Esophagus muscularis mucosa (tissue), 4 donors: ENCODE measurements around the gene TPSAB1. TPM values are rescaled to one million over a fixed set of nuclear protein-coding genes. Genes with fewer than 3 reads are reported as not detected.
A peak's percentile ranks its signal among the peaks of the same experiment; 100 is the strongest.
"Not testable (repeated sequence)": the region's sequence is repeated elsewhere in the genome, so short reads cannot be mapped to it uniquely, and the experiment has no call there.

Source experiments
- DNase-seq: peaks from one replicate; pipeline ENCODE4 v3.0.0-alpha.2; 2017; ENCODE audit errors: extremely low spot score
- H3K27ac ChIP-seq, 4 donors: fragments of 200-600 bp; sonication (generic); replicated peaks in 1 of 4; 1 replicate in 3 of 4; 2 replicates in 1 of 4; pipeline ENCODE4 v1.5.1; 2016 to 2019; ENCODE audit warnings: mild to moderate bottlenecking in 1 of 4
- H3K27me3 ChIP-seq, 4 donors: fragments of 200-600 bp; sonication (generic); one replicate each; pipeline versions ENCODE4 v1.5.1 to v1.6.0; 2016 to 2019
- H3K36me3 ChIP-seq, 4 donors: fragments of 200-600 bp; sonication (generic); one replicate each; pipeline ENCODE4 v1.5.1; 2016 to 2019
- H3K4me1 ChIP-seq, 4 donors: fragments of 200-600 bp; sonication (generic); one replicate each; pipeline ENCODE4 v1.5.1; 2016 to 2019
- H3K4me3 ChIP-seq, 4 donors: fragments of 200-600 bp; sonication (generic); 1 replicate in 2 of 4; 2 replicates in 2 of 4; pipeline ENCODE4 v1.5.1; 2016 to 2019; ENCODE audit warnings: mild to moderate bottlenecking in 4 of 4, moderate library complexity in 1 of 4
- H3K9me3 ChIP-seq, 4 donors: fragments of 200-600 bp; sonication (generic); 1 replicate in 3 of 4; 2 replicates in 1 of 4; pipeline ENCODE4 v1.5.1; 2016 to 2019
- EP300 ChIP-seq: sonication (generic); formaldehyde crosslinking; IDR thresholded peaks from one replicate; pipeline ENCODE4 v1.6.1; 2017; ENCODE audit warnings: antibody characterized with exemption
- POLR2A ChIP-seq: fragments of 450-650 bp; IDR thresholded peaks from one replicate; pipeline ENCODE4 v1.6.1; 2017; ENCODE audit warnings: antibody characterized with exemption, moderate library complexity, mild to moderate bottlenecking, low read depth
- POLR2AphosphoS5 ChIP-seq, 2 donors: sonication (generic); formaldehyde crosslinking; IDR thresholded peaks; one replicate each; pipeline ENCODE4 v1.6.1; 2017; ENCODE audit warnings: antibody characterized with exemption in 2 of 2
- WGBS: methylation state at CpG from one replicate; pipeline ENCODE4 v1.1.5; 2018; 5-methylcytosine and 5-hydroxymethylcytosine counted together
- intact Hi-C: fragments of 100-400 bp; cut with DNase I; formaldehyde crosslinking; loops from one replicate; pipeline ENCODE4 v1.15.1; 2023
- total RNA-seq, 4 donors: library from RNA; depleted of rRNA; stranded (reverse); fragments of >200 nt; gene quantifications; one replicate each; pipeline versions ENCODE4 v1.1.0 to v1.2.1, GENCODE V29; 2016
- TF ChIP-seq, protein P1 (sequence below), 3 experiments: fragments of 200-600 bp in 2 of 3; fragments of 450-650 bp in 1 of 3; sonication (generic) in 2 of 3; IDR thresholded peaks; one replicate each; pipeline ENCODE4 v1.5.1; 2017 to 2019; ENCODE audit warnings: antibody characterized with exemption in 3 of 3, mild to moderate bottlenecking in 2 of 3, moderate library complexity in 1 of 3

The TPSAB1 gene
- total RNA-seq, 4 donors from 2014 or later, result 15.6 to 237 (median 126) TPM

DNA sequence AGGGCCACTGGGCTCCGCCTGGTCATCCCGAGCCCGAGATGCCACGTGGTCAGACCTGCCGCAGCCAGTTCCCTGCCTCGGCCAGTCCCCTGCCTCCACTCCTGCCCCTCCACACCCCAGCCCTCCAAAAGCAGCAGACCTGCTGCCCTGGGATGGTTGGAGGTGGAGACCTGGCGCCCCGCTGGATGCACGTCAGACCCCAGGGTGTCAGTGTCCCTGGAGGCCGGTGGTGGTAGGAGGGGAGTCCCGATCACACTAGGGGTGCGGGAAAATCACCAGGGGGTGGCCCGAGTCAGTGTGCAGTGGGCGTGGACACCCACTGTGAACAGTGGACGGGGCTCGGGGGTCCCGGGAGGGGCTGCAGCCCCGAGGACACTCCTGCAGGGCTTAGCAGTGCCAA, 42.3 kb upstream of the TPSAB1 start:
- H3K27ac ChIP-seq, result peak overlapping the region in 2 of 4 donors; percentile 26 to 88
- H3K4me3 ChIP-seq, result no peak overlapping the region
- peaks cover 0 to 3% (median 0%) of the 10 kb centered on the region in 4 donors for H3K27me3 ChIP-seq
- H3K4me1 ChIP-seq, result peaks cover 0 to 40% (median 31%) of the 10 kb centered on the region in 4 donors
- H3K9me3 ChIP-seq, result no peaks in the 10 kb centered on the region
- intact Hi-C loops, result no loop called here
- 87% methylated on average over 8 of the region's 18 CpGs for WGBS
- no peak for DNase-seq
- TF ChIP-seq POLR2A (no peak), POLR2AphosphoS5 (IDR thresholded peaks at IDR 0.05) (no peak), EP300 (no peak)
- TF ChIP-seq, protein P1, sequence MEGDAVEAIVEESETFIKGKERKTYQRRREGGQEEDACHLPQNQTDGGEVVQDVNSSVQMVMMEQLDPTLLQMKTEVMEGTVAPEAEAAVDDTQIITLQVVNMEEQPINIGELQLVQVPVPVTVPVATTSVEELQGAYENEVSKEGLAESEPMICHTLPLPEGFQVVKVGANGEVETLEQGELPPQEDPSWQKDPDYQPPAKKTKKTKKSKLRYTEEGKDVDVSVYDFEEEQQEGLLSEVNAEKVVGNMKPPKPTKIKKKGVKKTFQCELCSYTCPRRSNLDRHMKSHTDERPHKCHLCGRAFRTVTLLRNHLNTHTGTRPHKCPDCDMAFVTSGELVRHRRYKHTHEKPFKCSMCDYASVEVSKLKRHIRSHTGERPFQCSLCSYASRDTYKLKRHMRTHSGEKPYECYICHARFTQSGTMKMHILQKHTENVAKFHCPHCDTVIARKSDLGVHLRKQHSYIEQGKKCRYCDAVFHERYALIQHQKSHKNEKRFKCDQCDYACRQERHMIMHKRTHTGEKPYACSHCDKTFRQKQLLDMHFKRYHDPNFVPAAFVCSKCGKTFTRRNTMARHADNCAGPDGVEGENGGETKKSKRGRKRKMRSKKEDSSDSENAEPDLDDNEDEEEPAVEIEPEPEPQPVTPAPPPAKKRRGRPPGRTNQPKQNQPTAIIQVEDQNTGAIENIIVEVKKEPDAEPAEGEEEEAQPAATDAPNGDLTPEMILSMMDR (IDR thresholded peaks at IDR 0.05), result no peak
- peaks cover 0 to 58% (median 45%) of the 10 kb centered on the region in 4 donors for H3K36me3 ChIP-seq

- H3K4me3 ChIP-seq, DNase-seq, intact Hi-C loops, H3K9me3 ChIP-seq, H3K27me3 ChIP-seq: not testable (repeated sequence)
- peaks cover 0 to 64% (median 49%) of the 10 kb centered on the region in 4 donors for H3K36me3 ChIP-seq
- H3K27ac ChIP-seq, result peak overlapping the region in 2 of 4 donors; percentile 22 to 26
- peaks cover 0 to 33% (median 25%) of the 10 kb centered on the region in 4 donors for H3K4me1 ChIP-seq
- WGBS, result 90% methylated on average over 20 of the region's 44 CpGs
Observed at GRCh38 chr16:1198671-1199346, 41.7 kb upstream of the TPSAB1 start.

GRCh38 chr16:1199347-1200013, 41.0 kb upstream of the TPSAB1 start:
- intact Hi-C loops, result no loop called here
- no peak for DNase-seq
- Histone ChIP-seq H3K27me3 (peaks cover 0 to 3% (median 0%) of the 10 kb centered on the region in 4 donors), H3K4me3 (no peak overlapping the region), H3K27ac (peak overlapping the region in 1 of 4 donors; percentile 23), H3K36me3 (peaks cover 0 to 71% (median 56%) of the 10 kb centered on the region in 4 donors), H3K9me3 (no peaks in the 10 kb centered on the region), H3K4me1 (peaks cover 0 to 27% (median 18%) of the 10 kb centered on the region in 4 donors)
- 79% methylated on average over 13 of the region's 19 CpGs for WGBS
- TF ChIP-seq POLR2AphosphoS5 (IDR thresholded peaks at IDR 0.05), result no peak
- no peak for TF ChIP-seq POLR2A
- TF ChIP-seq, protein P1 (IDR thresholded peaks at IDR 0.05), result no peak
- no peak for TF ChIP-seq EP300

- DNase-seq, result no peak
- TF ChIP-seq, protein P1 (IDR thresholded peaks at IDR 0.05), result no peak
- TF ChIP-seq POLR2A, result no peak
- TF ChIP-seq EP300, result no peak
- TF ChIP-seq POLR2AphosphoS5 (IDR thresholded peaks at IDR 0.05), result no peak
- 85% methylated on average over 32 of the region's 38 CpGs for WGBS
- Histone ChIP-seq H3K36me3 (peaks cover 0 to 78% (median 59%) of the 10 kb centered on the region in 4 donors), H3K27me3 (no peaks in the 10 kb centered on the region), H3K4me3 (no peak overlapping the region), H3K9me3 (no peaks in the 10 kb centered on the region), H3K27ac (no peak overlapping the region), H3K4me1 (peaks cover 0 to 20% (median 12%) of the 10 kb centered on the region in 4 donors)
- intact Hi-C loops, result no loop called here
Observed at GRCh38 chr16:1200014-1200627, 40.4 kb upstream of the TPSAB1 start.

- WGBS, result 87% methylated on average over 23 of the region's 25 CpGs
- Histone ChIP-seq H3K9me3 (no peaks in the 10 kb centered on the region), H3K27me3 (no peaks in the 10 kb centered on the region), H3K4me1 (peaks cover 0 to 13% (median 6%) of the 10 kb centered on the region in 4 donors), H3K4me3 (no peak overlapping the region), H3K36me3 (peaks cover 0 to 82% (median 66%) of the 10 kb centered on the region in 4 donors), H3K27ac (no peak overlapping the region)
- intact Hi-C loops, result no loop called here
- TF ChIP-seq EP300 (no peak), POLR2A (no peak), POLR2AphosphoS5 (IDR thresholded peaks at IDR 0.05) (no peak)
- TF ChIP-seq, protein P1 (IDR thresholded peaks at IDR 0.05), result no peak
- no peak for DNase-seq
Observed at GRCh38 chr16:1201444-1201843, 39.1 kb upstream of the TPSAB1 start.
